Tibial nerve (tissue), 4 donors: Measurements from ENCODE around the gene ROS1.

Source experiments
- EP300 ChIP-seq, 2 donors: sonication (generic); formaldehyde crosslinking; IDR thresholded peaks; one replicate each; pipeline ENCODE4 v1.6.1; 2017; ENCODE audit warnings: antibody characterized with exemption in 2 of 2, mild to moderate bottlenecking in 1 of 2
- POLR2A ChIP-seq, 2 donors: fragments of 450-650 bp; IDR thresholded peaks; one replicate each; pipeline ENCODE4 v1.6.1; 2017; ENCODE audit warnings: antibody characterized with exemption in 2 of 2, mild to moderate bottlenecking in 2 of 2, moderate library complexity in 2 of 2
- TF ChIP-seq, protein P1 (sequence below), 5 experiments: fragments of 200-600 bp in 3 of 5; fragments of 450-650 bp in 2 of 5; sonication (generic) in 3 of 5; IDR thresholded peaks; one replicate each; pipeline ENCODE4 v1.5.1; 2016 to 2019; ENCODE audit warnings: antibody characterized with exemption in 5 of 5, mild to moderate bottlenecking in 3 of 5, moderate library complexity in 2 of 5

DNA sequence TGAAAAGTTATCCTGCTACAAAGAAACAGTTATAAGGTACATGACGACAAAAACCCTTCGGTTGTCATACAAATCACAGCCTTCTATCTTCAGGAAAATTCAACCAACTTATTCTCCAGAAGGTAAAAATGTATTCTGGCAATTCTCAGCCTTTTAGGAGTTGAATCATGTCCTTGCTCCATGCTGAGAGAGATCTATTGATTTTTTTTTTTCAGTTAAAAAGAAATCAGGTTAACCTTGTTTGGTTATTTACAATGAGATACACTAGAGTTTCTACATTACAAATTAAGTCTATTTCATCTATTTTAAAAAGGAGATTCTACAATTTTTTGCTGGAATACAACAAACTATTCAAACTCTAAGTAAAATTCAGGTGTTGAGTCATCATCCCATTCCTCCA is 45.4 kb downstream of the ROS1 start:
- TF ChIP-seq, protein P1, sequence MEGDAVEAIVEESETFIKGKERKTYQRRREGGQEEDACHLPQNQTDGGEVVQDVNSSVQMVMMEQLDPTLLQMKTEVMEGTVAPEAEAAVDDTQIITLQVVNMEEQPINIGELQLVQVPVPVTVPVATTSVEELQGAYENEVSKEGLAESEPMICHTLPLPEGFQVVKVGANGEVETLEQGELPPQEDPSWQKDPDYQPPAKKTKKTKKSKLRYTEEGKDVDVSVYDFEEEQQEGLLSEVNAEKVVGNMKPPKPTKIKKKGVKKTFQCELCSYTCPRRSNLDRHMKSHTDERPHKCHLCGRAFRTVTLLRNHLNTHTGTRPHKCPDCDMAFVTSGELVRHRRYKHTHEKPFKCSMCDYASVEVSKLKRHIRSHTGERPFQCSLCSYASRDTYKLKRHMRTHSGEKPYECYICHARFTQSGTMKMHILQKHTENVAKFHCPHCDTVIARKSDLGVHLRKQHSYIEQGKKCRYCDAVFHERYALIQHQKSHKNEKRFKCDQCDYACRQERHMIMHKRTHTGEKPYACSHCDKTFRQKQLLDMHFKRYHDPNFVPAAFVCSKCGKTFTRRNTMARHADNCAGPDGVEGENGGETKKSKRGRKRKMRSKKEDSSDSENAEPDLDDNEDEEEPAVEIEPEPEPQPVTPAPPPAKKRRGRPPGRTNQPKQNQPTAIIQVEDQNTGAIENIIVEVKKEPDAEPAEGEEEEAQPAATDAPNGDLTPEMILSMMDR (IDR thresholded peaks at IDR 0.05), result no peak
- TF ChIP-seq POLR2A (IDR thresholded peaks at IDR 0.05) (no peak), EP300 (IDR thresholded peaks at IDR 0.05) (no peak)
